NCI-H2107 treated with DMSO at 0.1 percent for 48 hours (cell line): ENCODE data around the gene SCFD1.
"Not testable (repeated sequence)": the region's sequence is repeated elsewhere in the genome, so short reads cannot be mapped to it uniquely, and the experiment has no call there.

ENCODE experiments used
- DNase-seq: peaks from one replicate; lab custom pipeline; 2025; ENCODE audit not compliant: unreplicated experiment; lab: John Stamatoyannopoulos, UW

SCFD1 gene

GRCh38 chr14:30669594-30669993 lies 47.5 kb downstream of the SCFD1 start:
- no peak for DNase-seq

GRCh38 chr14:30673071-30673470 lies 51.0 kb downstream of the SCFD1 start:
- no peak for DNase-seq

GRCh38 chr14:30678926-30679431 lies 56.9 kb downstream of the SCFD1 start:
- DNase-seq, result no peak

- no peak for DNase-seq
Measured at GRCh38 chr14:30680036-30680435, 57.9 kb downstream of the SCFD1 start.

- not testable (repeated sequence) for DNase-seq
Measured at GRCh38 chr14:30680776-30681175, 58.7 kb downstream of the SCFD1 start.

GRCh38 chr14:30681752-30682355 lies 59.7 kb downstream of the SCFD1 start:
- DNase-seq, result no peak

- DNase-seq, result not testable (repeated sequence)
Measured at GRCh38 chr14:30690487-30691355, 68.6 kb downstream of the SCFD1 start.

GRCh38 chr14:30691751-30692398 lies 69.8 kb downstream of the SCFD1 start:
- DNase-seq, result no peak

- DNase-seq, result no peak
Measured at GRCh38 chr14:30692669-30693068, 70.5 kb downstream of the SCFD1 start.

- no peak for DNase-seq
Measured at GRCh38 chr14:30698463-30698862, 76.3 kb downstream of the SCFD1 start.

- DNase-seq, result no peak
Measured at GRCh38 chr14:30706704-30707103, 84.6 kb downstream of the SCFD1 start.

GRCh38 chr14:30708157-30708556 lies 86.0 kb downstream of the SCFD1 start:
- DNase-seq, result no peak

GRCh38 chr14:30709201-30709600 lies 87.1 kb downstream of the SCFD1 start:
- DNase-seq, result no peak

- no peak for DNase-seq
Measured at GRCh38 chr14:30710876-30711275, 88.8 kb downstream of the SCFD1 start.

GRCh38 chr14:30719137-30719536 lies 97.0 kb downstream of the SCFD1 start:
- no peak for DNase-seq

GRCh38 chr14:30725763-30726162 lies 103.6 kb downstream of the SCFD1 start:
- DNase-seq, result no peak

GRCh38 chr14:30728471-30728870 lies 106.4 kb downstream of the SCFD1 start:
- no peak for DNase-seq

GRCh38 chr14:30737916-30738315 lies 115.8 kb downstream of the SCFD1 start:
- no peak for DNase-seq

- no peak for DNase-seq
Measured at GRCh38 chr14:30738978-30739377, 116.9 kb downstream of the SCFD1 start.

GRCh38 chr14:30748343-30748742 lies 126.2 kb downstream of the SCFD1 start:
- DNase-seq, result no peak

GRCh38 chr14:30751646-30752416 lies 129.7 kb downstream of the SCFD1 start:
- DNase-seq, result no peak
